ENCODE measurements around the gene NDUFC1. TPM values are rescaled to one million over a fixed set of nuclear protein-coding genes. Genes with fewer than 3 reads are reported as not detected.

The NDUFC1 gene
- total RNA-seq, 1 experiment from 2014 or later: 38.6 TPM

GRCh38 chr4:139247241-139247640 is 55.0 kb downstream of the NDUFC1 start:
- TF ChIP-seq, protein P1, sequence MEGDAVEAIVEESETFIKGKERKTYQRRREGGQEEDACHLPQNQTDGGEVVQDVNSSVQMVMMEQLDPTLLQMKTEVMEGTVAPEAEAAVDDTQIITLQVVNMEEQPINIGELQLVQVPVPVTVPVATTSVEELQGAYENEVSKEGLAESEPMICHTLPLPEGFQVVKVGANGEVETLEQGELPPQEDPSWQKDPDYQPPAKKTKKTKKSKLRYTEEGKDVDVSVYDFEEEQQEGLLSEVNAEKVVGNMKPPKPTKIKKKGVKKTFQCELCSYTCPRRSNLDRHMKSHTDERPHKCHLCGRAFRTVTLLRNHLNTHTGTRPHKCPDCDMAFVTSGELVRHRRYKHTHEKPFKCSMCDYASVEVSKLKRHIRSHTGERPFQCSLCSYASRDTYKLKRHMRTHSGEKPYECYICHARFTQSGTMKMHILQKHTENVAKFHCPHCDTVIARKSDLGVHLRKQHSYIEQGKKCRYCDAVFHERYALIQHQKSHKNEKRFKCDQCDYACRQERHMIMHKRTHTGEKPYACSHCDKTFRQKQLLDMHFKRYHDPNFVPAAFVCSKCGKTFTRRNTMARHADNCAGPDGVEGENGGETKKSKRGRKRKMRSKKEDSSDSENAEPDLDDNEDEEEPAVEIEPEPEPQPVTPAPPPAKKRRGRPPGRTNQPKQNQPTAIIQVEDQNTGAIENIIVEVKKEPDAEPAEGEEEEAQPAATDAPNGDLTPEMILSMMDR (IDR thresholded peaks at IDR 0.05; ENCODE audit: unreplicated experiment): no peak
- H3K4me3 Mint-ChIP-seq (ENCODE audit: low read depth, unreplicated experiment): no peak overlapping the region
- H3K9me3 Mint-ChIP-seq (ENCODE audit: low read depth, unreplicated experiment): no peaks in the 10 kb centered on the region
- CTCF ChIA-PET: no interaction called here
- intact Hi-C loops (cut with micrococcal nuclease; ENCODE audit: unreplicated experiment): no loop called here
- H3K27ac Mint-ChIP-seq (ENCODE audit: unreplicated experiment): no peak overlapping the region
- H3K4me1 Mint-ChIP-seq (ENCODE audit: low read depth, unreplicated experiment): peaks cover 12% of the 10 kb centered on the region
- no peaks in the 10 kb centered on the region for H3K36me3 Mint-ChIP-seq (ENCODE audit: insufficient read depth, unreplicated experiment)
- DNase-seq: no peak
- BruUV-seq (replicated peaks): no TSS peak
- no peaks in the 10 kb centered on the region for H3K27me3 Mint-ChIP-seq (ENCODE audit: unreplicated experiment)

DNA sequence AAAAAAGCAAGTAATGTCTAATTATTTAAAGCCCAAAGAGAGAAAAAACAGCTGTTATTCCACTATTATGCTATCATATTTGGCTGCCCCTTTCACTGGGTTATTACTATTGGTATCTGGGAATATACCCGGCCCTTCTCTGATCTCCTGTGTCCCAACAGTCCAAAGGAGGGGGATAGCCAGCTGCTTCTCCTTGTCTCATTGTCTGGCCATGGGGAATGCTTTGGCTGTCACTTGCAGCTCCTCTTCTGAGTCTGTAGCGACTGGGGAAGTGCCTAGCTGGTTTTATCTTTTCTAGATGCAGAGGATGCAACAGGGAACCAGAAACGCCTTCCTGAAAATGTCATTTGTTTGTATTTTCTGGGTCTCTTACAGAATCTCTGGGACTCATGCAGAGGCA is 56.1 kb downstream of the NDUFC1 start:
- H3K4me1 Mint-ChIP-seq (ENCODE audit: low read depth, unreplicated experiment): peaks cover 15% of the 10 kb centered on the region
- BruUV-seq (replicated peaks): no TSS peak
- intact Hi-C loops (cut with micrococcal nuclease; ENCODE audit: unreplicated experiment): no loop called here
- no peak overlapping the region for H3K4me3 Mint-ChIP-seq (ENCODE audit: low read depth, unreplicated experiment)
- TF ChIP-seq, protein P1 (IDR thresholded peaks at IDR 0.05; ENCODE audit: unreplicated experiment): no peak
- no peak overlapping the region for H3K27ac Mint-ChIP-seq (ENCODE audit: unreplicated experiment)
- CTCF ChIA-PET: no interaction called here
- H3K9me3 Mint-ChIP-seq (ENCODE audit: low read depth, unreplicated experiment): no peaks in the 10 kb centered on the region
- no peaks in the 10 kb centered on the region for H3K27me3 Mint-ChIP-seq (ENCODE audit: unreplicated experiment)
- H3K36me3 Mint-ChIP-seq (ENCODE audit: insufficient read depth, unreplicated experiment): no peaks in the 10 kb centered on the region
- no peak for DNase-seq

- no peaks in the 10 kb centered on the region for H3K9me3 Mint-ChIP-seq (ENCODE audit: low read depth, unreplicated experiment)
- no peak overlapping the region for H3K27ac Mint-ChIP-seq (ENCODE audit: unreplicated experiment)
- H3K4me1 Mint-ChIP-seq (ENCODE audit: low read depth, unreplicated experiment): peaks cover 15% of the 10 kb centered on the region
These were observed 56.7 kb downstream of the NDUFC1 start for GRCh38 chr4:139245590-139245989.

DNA sequence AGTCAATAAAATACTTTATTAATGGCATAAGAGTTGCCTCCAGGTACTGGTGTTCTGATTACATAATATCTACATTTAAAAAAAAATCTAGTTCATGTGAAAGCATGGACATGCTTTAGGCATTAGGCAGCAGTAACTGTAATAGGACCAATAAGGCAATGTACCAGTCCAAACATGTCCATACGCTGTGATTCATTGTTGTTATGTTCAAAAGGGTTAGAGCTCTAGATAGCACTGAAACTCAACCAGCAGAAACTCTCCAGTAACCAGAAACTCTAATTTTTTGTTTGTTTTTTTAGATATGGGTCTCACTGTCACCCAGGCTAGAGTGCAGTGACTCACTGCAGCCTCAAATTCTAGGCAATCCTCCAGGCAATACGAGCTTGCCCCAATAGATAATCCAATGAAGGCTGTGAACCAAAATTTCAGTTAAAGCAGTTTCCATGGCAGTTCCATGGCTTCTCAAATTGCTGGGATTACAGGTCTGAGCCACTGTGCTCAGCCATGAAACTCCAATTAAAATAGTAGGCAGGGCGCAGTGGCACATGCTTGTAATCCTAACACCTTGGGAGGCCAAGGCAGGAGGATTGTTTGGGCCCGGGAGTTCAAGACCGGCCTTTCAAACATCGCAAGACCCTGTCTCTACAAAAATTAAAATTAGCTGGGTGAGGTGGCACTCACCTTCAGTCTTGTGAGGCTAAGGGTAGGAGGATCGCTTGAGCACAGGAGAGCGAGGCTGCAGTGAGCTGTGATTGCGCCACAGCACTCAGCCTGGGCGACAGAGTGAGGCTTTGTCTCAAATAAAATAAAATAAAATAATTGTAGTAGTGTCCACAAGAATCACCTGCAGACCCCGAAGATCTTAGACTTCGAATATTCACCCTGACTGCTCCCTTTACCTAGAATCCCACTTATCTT is 58.6 kb downstream of the NDUFC1 start:
- no TSS peak for BruUV-seq (replicated peaks)
- no peak for DNase-seq

More at GRCh38 chr4:139245590-139245989, 56.7 kb downstream of the NDUFC1 start:
- H3K27me3 Mint-ChIP-seq (ENCODE audit: unreplicated experiment): no peaks in the 10 kb centered on the region
- intact Hi-C loops (cut with micrococcal nuclease; ENCODE audit: unreplicated experiment): no loop called here
- BruUV-seq (replicated peaks): no TSS peak
- H3K4me3 Mint-ChIP-seq (ENCODE audit: low read depth, unreplicated experiment): no peak overlapping the region
- TF ChIP-seq, protein P1 (IDR thresholded peaks at IDR 0.05; ENCODE audit: unreplicated experiment): no peak
- CTCF ChIA-PET: no interaction called here
- H3K36me3 Mint-ChIP-seq (ENCODE audit: insufficient read depth, unreplicated experiment): no peaks in the 10 kb centered on the region
- DNase-seq: no peak

More for the DNA sequence above, 58.6 kb downstream of the NDUFC1 start:
- H3K4me3 Mint-ChIP-seq (ENCODE audit: low read depth, unreplicated experiment): no peak overlapping the region
- no peaks in the 10 kb centered on the region for H3K36me3 Mint-ChIP-seq (ENCODE audit: insufficient read depth, unreplicated experiment)
- H3K27me3 Mint-ChIP-seq (ENCODE audit: unreplicated experiment): no peaks in the 10 kb centered on the region
- no peaks in the 10 kb centered on the region for H3K9me3 Mint-ChIP-seq (ENCODE audit: low read depth, unreplicated experiment)
- H3K27ac Mint-ChIP-seq (ENCODE audit: unreplicated experiment): no peak overlapping the region
- intact Hi-C loops (cut with micrococcal nuclease; ENCODE audit: unreplicated experiment): no loop called here
- TF ChIP-seq, protein P1 (IDR thresholded peaks at IDR 0.05; ENCODE audit: unreplicated experiment): no peak
- peaks cover 15% of the 10 kb centered on the region for H3K4me1 Mint-ChIP-seq (ENCODE audit: low read depth, unreplicated experiment)
- CTCF ChIA-PET: interaction anchor here (0.6 kb wide), 1 partner anchor 12 kb away, joined by 3 read pairs; no protein-coding TSS in a partner anchor
